ENCODE measurements around the gene CCDC7.

DNA sequence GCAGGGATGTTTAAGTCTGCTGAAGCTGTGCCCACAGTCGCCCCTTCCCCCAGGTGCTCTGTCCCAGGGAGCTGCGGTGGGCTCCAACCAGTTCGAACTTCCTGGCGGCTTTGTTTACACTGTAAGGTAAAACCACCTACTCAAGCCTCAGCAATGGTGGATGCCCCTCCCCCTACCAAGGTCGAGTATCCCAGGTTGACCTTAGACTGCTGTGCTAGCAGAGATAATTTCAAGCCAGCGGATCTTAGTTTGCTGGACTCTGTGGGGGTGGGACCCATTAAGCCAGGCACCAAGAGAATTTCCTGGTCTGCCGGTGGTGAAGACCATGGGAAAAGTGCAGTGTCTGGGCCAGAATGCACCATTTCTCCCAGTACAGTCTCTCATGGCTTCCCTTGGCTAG is 56.0 kb downstream of the CCDC7 start:
- TF ChIP-seq, protein P1, sequence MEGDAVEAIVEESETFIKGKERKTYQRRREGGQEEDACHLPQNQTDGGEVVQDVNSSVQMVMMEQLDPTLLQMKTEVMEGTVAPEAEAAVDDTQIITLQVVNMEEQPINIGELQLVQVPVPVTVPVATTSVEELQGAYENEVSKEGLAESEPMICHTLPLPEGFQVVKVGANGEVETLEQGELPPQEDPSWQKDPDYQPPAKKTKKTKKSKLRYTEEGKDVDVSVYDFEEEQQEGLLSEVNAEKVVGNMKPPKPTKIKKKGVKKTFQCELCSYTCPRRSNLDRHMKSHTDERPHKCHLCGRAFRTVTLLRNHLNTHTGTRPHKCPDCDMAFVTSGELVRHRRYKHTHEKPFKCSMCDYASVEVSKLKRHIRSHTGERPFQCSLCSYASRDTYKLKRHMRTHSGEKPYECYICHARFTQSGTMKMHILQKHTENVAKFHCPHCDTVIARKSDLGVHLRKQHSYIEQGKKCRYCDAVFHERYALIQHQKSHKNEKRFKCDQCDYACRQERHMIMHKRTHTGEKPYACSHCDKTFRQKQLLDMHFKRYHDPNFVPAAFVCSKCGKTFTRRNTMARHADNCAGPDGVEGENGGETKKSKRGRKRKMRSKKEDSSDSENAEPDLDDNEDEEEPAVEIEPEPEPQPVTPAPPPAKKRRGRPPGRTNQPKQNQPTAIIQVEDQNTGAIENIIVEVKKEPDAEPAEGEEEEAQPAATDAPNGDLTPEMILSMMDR (conservative IDR thresholded peaks at IDR 0.05): no peak
- no peak for TF ChIP-seq ZFX (IDR thresholded peaks at IDR 0.05)

Data from C4-2B (cell line).